BJ (cell line): Measurements from ENCODE around the gene ZFP62. TPM values are rescaled to one million over a fixed set of nuclear protein-coding genes. Genes with fewer than 3 reads are reported as not detected.

Source experiments
- CTCF ChIA-PET: fragments of 350-600 bp; formaldehyde crosslinking; extraction: SDS; loops from one replicate; lab custom pipeline; 2021; ENCODE audit warnings: antibody characterized with exemption, inconsistent platforms; lab: Yijun Ruan, JAX
- POLR2A ChIA-PET: fragments of 300-600 bp; sonication (Branson Sonifier 250); formaldehyde crosslinking; extraction: SDS; loops from one replicate; lab custom pipeline; 2021; ENCODE audit warnings: antibody characterized with exemption; lab: Charles Lee
- DNase-seq: peaks from one replicate; pipeline ENCODE4 v3.0.0-alpha.2; 2011; ENCODE audit warnings: low read depth
- H3K27me3 ChIP-seq: 2 replicates; pipeline ENCODE4 v1.6.0; 2011; ENCODE audit warnings: low read length; ENCODE audit not compliant: control insufficient read depth, insufficient read depth
- H3K36me3 ChIP-seq: 2 replicates; pipeline ENCODE4 v1.5.1; 2011; ENCODE audit warnings: low read length; ENCODE audit not compliant: control insufficient read depth, insufficient read depth
- H3K4me3 ChIP-seq: 2 replicates; pipeline ENCODE4 v1.5.1; 2011; ENCODE audit warnings: low read depth, mild to moderate bottlenecking, control low read depth, low read length
- CTCF ChIP-seq: IDR thresholded peaks from 2 replicates; pipeline ENCODE4 v1.5.1; 2011; ENCODE audit warnings: low read depth, mild to moderate bottlenecking, control low read depth, inconsistent platforms, low read length, moderate library complexity; ENCODE audit not compliant: insufficient read depth
- polyA plus RNA-seq: library from polyadenylated mRNA; depleted of rRNA; stranded (reverse); fragments of >200 nt; gene quantifications from 2 replicates; pipeline ENCODE4 v1.2.3, GENCODE V29; 2011

The ZFP62 gene
- polyA plus RNA-seq, 1 experiment = 5.4 TPM

DNA sequence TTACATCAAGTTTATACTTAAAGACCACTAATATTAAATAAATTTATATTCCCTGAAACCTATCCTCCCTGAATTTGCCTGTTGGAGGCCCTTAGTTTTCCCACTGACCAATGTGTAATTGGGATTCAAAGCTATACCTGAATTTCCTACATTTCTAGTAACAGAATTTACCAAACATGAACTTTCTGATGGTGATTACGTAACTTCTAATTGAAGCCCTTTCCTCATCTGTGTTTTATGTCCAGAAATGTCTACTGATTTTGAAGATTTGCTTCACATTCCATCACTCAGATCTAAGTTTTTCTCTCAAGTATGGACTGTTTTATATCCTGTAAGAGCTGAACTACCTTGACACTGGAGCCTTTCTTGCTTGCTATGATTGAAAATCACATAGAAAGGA, 12.8 kb downstream of the ZFP62 start:
- no peak for TF ChIP-seq CTCF
- no peak for DNase-seq
- Histone ChIP-seq H3K27me3 (no peaks in the 10 kb centered on the region), H3K36me3 (peaks cover 14% of the 10 kb centered on the region), H3K4me3 (no peak overlapping the region)
- CTCF ChIA-PET = no interaction called here
- POLR2A ChIA-PET = no interaction called here

GRCh38 chr5:180847026-180847425, 14.1 kb downstream of the ZFP62 start:
- no peak overlapping the region for H3K4me3 ChIP-seq
- no peak for TF ChIP-seq CTCF
- ChIA-PET CTCF (no interaction called here), POLR2A (no interaction called here)
- no peak for DNase-seq
- no peaks in the 10 kb centered on the region for H3K27me3 ChIP-seq
- H3K36me3 ChIP-seq = peaks cover 14% of the 10 kb centered on the region

- H3K4me3 ChIP-seq = no peak overlapping the region
- ChIA-PET POLR2A (no interaction called here), CTCF (no interaction called here)
- H3K36me3 ChIP-seq = peaks cover 3% of the 10 kb centered on the region; the same call in 1 of the 2 replicates
- no peaks in the 10 kb centered on the region for H3K27me3 ChIP-seq
- DNase-seq = no peak
- TF ChIP-seq CTCF = no peak
Observed at GRCh38 chr5:180844858-180845257, 16.2 kb downstream of the ZFP62 start.

- no peak overlapping the region for H3K4me3 ChIP-seq
- POLR2A ChIA-PET = no interaction called here
- TF ChIP-seq CTCF = no peak
Observed at GRCh38 chr5:180844432-180844831, 16.6 kb downstream of the ZFP62 start.

GRCh38 chr5:180839935-180840334, 21.1 kb downstream of the ZFP62 start:
- H3K4me3 ChIP-seq = no peak overlapping the region
- no peak for TF ChIP-seq CTCF
- ChIA-PET CTCF (interaction anchor here (2.3 kb wide), 1 partner anchor 8 kb away, joined by 11 read pairs; no protein-coding TSS in a partner anchor), POLR2A (no interaction called here)
- DNase-seq = no peak
- H3K27me3 ChIP-seq = no peaks in the 10 kb centered on the region
- H3K36me3 ChIP-seq = peaks cover 3% of the 10 kb centered on the region; the same call in 1 of the 2 replicates

More at GRCh38 chr5:180844432-180844831, 16.6 kb downstream of the ZFP62 start:
- no peak for DNase-seq
- H3K27me3 ChIP-seq = no peaks in the 10 kb centered on the region
- peaks cover 2% of the 10 kb centered on the region; the same call in 1 of the 2 replicates for H3K36me3 ChIP-seq
- CTCF ChIA-PET = no interaction called here
